NT2/D1 (cell line): ENCODE measurements around the gene GPC6.

Source experiments
- DNase-seq: peaks from one replicate; pipeline ENCODE4 v3.0.0-alpha.2; 2011; ENCODE audit warnings: low read depth, low spot score
- H3K27me3 ChIP-seq: 2 replicates; pipeline ENCODE4 v1.6.0; 2011; ENCODE audit warnings: mild to moderate bottlenecking; ENCODE audit not compliant: insufficient read length, insufficient read depth
- H3K36me3 ChIP-seq: 2 replicates; pipeline ENCODE4 v1.6.1; 2011; ENCODE audit warnings: mild to moderate bottlenecking, low read length, mixed read lengths; ENCODE audit not compliant: insufficient read depth, insufficient read length
- H3K4me1 ChIP-seq: 2 replicates; pipeline ENCODE4 v1.5.1; 2011; ENCODE audit not compliant: insufficient read depth, insufficient read length
- H3K4me3 ChIP-seq: 2 replicates; pipeline ENCODE4 v1.5.1; 2011; ENCODE audit warnings: low read depth; ENCODE audit not compliant: insufficient read length
- H3K9ac ChIP-seq: 2 replicates; pipeline ENCODE4 v1.6.0; 2011; ENCODE audit warnings: low read depth; ENCODE audit not compliant: insufficient read length
- H3K9me3 ChIP-seq: 2 replicates; pipeline ENCODE4 v1.5.1; 2011; ENCODE audit warnings: mild to moderate bottlenecking, low read length; ENCODE audit not compliant: insufficient read depth
- SUZ12 ChIP-seq: IDR thresholded peaks from 2 replicates; pipeline ENCODE4 v1.6.1; 2011; ENCODE audit not compliant: insufficient read length, insufficient read depth; ENCODE audit errors: extremely low read depth
- YY1 ChIP-seq: IDR thresholded peaks from 2 replicates; pipeline ENCODE4 v1.6.1; 2011; ENCODE audit not compliant: insufficient read length, insufficient read depth
- ZNF274 ChIP-seq: IDR thresholded peaks from 2 replicates; pipeline ENCODE4 v1.6.1; 2011; ENCODE audit warnings: mild to moderate bottlenecking, low read depth, low read length

GPC6 gene

GRCh38 chr13:93729383-93729782 lies 502.8 kb downstream of the GPC6 start:
- no peaks in the 10 kb centered on the region for H3K27me3 ChIP-seq
- no peak for DNase-seq
- no peaks in the 10 kb centered on the region for H3K36me3 ChIP-seq
- H3K9me3 ChIP-seq = no peaks in the 10 kb centered on the region
- no peak overlapping the region for H3K9ac ChIP-seq
- TF ChIP-seq ZNF274 = no peak
- no peak for TF ChIP-seq YY1
- TF ChIP-seq SUZ12 = no peak
- no peaks in the 10 kb centered on the region for H3K4me1 ChIP-seq
- H3K4me3 ChIP-seq = no peak overlapping the region

DNA sequence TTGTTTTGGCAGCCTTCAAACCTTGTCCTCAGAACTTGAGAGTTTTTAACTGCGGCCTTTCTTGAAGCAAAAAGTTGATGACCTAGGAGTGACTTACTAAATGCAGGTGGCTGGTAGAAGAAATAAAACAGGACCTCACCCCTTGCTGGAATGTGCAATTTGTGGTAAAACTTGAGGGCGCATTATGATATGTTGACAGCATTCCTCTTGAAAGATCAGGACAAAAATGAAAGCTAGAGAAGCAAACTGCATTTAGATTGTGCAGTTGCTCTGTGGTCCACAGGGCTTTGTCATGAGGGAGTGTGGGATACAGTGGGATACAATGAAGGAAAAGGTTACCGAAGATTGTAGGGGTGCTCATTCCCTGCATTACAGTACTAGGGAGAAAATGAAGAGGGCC lies 504.2 kb downstream of the GPC6 start:
- Histone ChIP-seq H3K4me3 (no peak overlapping the region), H3K27me3 (no peaks in the 10 kb centered on the region)
- DNase-seq = no peak

DNA sequence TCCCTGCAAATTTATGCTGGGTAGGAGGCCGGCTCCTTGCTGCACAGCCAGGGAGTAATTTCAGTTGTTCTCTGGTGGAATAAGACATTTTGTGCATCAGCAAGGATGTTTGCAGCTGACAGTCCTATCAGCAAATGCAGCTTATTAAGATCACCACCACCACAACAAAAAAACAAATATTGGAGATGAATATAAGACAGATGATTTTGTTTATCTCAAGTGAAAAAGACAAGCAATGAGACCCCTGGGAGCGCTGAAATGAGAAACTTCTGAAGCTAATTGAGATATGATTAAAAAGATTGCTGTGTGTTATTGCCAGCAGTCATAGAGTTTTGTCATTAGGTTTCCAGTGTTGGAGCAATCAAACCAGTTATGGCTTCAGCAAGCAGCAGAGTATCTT lies 505.6 kb downstream of the GPC6 start:
- Histone ChIP-seq H3K4me3 (no peak overlapping the region), H3K36me3 (no peaks in the 10 kb centered on the region), H3K4me1 (no peaks in the 10 kb centered on the region), H3K9me3 (no peaks in the 10 kb centered on the region), H3K27me3 (no peaks in the 10 kb centered on the region), H3K9ac (no peak overlapping the region)
- TF ChIP-seq YY1 (no peak), ZNF274 (no peak), SUZ12 (no peak)
- DNase-seq = no peak

More for the DNA sequence above, 504.2 kb downstream of the GPC6 start:
- Histone ChIP-seq H3K9me3 (no peaks in the 10 kb centered on the region), H3K4me1 (no peaks in the 10 kb centered on the region), H3K9ac (no peak overlapping the region), H3K36me3 (no peaks in the 10 kb centered on the region)
- TF ChIP-seq YY1 (no peak), SUZ12 (no peak), ZNF274 (no peak)

- no peak for TF ChIP-seq YY1
- TF ChIP-seq SUZ12 = no peak
- TF ChIP-seq ZNF274 = no peak
- Histone ChIP-seq H3K36me3 (no peaks in the 10 kb centered on the region), H3K4me1 (no peaks in the 10 kb centered on the region), H3K9ac (no peak overlapping the region), H3K27me3 (no peaks in the 10 kb centered on the region), H3K4me3 (no peak overlapping the region), H3K9me3 (no peaks in the 10 kb centered on the region)
- DNase-seq = no peak
Measured at GRCh38 chr13:93736081-93736480, 509.5 kb downstream of the GPC6 start.

- Histone ChIP-seq H3K4me3 (no peak overlapping the region), H3K36me3 (no peaks in the 10 kb centered on the region), H3K4me1 (no peaks in the 10 kb centered on the region), H3K9ac (no peak overlapping the region), H3K9me3 (no peaks in the 10 kb centered on the region), H3K27me3 (no peaks in the 10 kb centered on the region)
- TF ChIP-seq ZNF274 = no peak
- no peak for TF ChIP-seq SUZ12
- no peak for TF ChIP-seq YY1
- DNase-seq = no peak
Measured at GRCh38 chr13:93736909-93737308, 510.3 kb downstream of the GPC6 start.

DNA sequence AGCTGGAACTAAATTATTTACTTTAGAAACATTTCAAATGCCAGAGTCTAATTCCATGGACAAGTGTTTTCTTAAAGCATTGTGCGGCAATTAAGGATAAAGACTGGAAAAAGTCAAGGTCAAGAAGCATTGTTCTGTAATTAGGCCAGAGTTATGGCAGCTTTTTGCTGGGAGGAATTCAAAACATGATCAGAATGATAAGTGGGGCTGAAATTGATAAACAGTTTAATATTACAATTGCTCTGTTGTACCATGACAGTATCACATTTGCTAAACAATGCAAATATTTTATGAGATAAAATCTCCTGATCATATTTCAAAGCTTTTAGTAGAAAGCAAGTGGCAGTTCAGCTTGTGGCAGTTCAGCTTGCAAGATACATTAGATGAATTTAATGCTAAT lies 513.7 kb downstream of the GPC6 start:
- H3K27me3 ChIP-seq = no peaks in the 10 kb centered on the region
- TF ChIP-seq ZNF274 (no peak), SUZ12 (no peak), YY1 (no peak)
- no peak for DNase-seq
- H3K4me3 ChIP-seq = no peak overlapping the region
- no peak overlapping the region for H3K9ac ChIP-seq
- no peaks in the 10 kb centered on the region for H3K9me3 ChIP-seq
- H3K36me3 ChIP-seq = no peaks in the 10 kb centered on the region
- no peaks in the 10 kb centered on the region for H3K4me1 ChIP-seq

DNA sequence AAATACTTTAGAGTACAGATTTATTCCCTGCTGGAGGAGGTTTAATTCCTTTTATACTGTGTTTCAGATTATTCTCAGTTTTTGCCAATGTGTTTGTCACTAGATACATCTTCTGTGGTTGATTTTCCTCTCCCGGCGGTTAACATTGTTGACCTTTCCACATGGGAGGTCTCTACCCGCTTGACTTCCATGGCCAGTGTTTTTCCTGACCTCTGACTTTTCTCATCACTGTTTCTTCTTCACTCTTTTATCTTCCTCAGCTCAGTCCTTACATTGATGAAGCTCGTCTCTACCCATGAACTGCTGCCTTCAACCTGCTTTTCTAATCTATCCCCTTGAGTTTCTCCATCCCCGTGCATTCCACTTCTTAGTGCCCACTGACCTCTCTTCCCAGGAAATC lies 517.4 kb downstream of the GPC6 start:
- no peak for TF ChIP-seq SUZ12
- TF ChIP-seq ZNF274 = no peak
- no peak for TF ChIP-seq YY1
- DNase-seq = no peak
- H3K9ac ChIP-seq = no peak overlapping the region
- H3K9me3 ChIP-seq = no peaks in the 10 kb centered on the region
- no peaks in the 10 kb centered on the region for H3K27me3 ChIP-seq
- no peaks in the 10 kb centered on the region for H3K4me1 ChIP-seq
- no peak overlapping the region for H3K4me3 ChIP-seq
- no peaks in the 10 kb centered on the region for H3K36me3 ChIP-seq

GRCh38 chr13:93744886-93745285 lies 518.3 kb downstream of the GPC6 start:
- Histone ChIP-seq H3K9ac (no peak overlapping the region), H3K4me1 (no peaks in the 10 kb centered on the region), H3K9me3 (no peaks in the 10 kb centered on the region), H3K36me3 (no peaks in the 10 kb centered on the region), H3K4me3 (no peak overlapping the region), H3K27me3 (no peaks in the 10 kb centered on the region)
- no peak for DNase-seq
- no peak for TF ChIP-seq YY1
- TF ChIP-seq SUZ12 = no peak
